Skeletal muscle tissue (tissue), 4 donors: ENCODE results near the gene CAMK2A. TPM values are rescaled to one million over a fixed set of nuclear protein-coding genes. Genes with fewer than 3 reads are reported as not detected.
A peak's percentile ranks its signal among the peaks of the same experiment; 100 is the strongest.

Source experiments
- H3K27ac ChIP-seq: one replicate; pipeline ENCODE4 v1.7.0; 2013; ENCODE audit warnings: mild to moderate bottlenecking, low read depth, low read length, inconsistent platforms
- H3K27me3 ChIP-seq, 3 donors: one replicate each; pipeline ENCODE4 v1.7.0; 2013; ENCODE audit warnings: low read length in 3 of 3; ENCODE audit not compliant: control insufficient read depth in 3 of 3, insufficient read depth in 3 of 3
- H3K36me3 ChIP-seq, 3 donors: one replicate each; pipeline ENCODE4 v1.7.0; 2013; ENCODE audit warnings: low read length in 3 of 3; ENCODE audit not compliant: control insufficient read depth in 3 of 3, insufficient read depth in 3 of 3
- H3K4me1 ChIP-seq, 3 donors: one replicate each; pipeline ENCODE4 v1.7.0; 2013; ENCODE audit warnings: low read length in 3 of 3, mild to moderate bottlenecking in 3 of 3; ENCODE audit not compliant: control insufficient read depth in 3 of 3, insufficient read depth in 3 of 3
- H3K4me3 ChIP-seq, 3 donors: one replicate each; pipeline ENCODE4 v1.7.0; 2013; ENCODE audit warnings: low read length in 3 of 3
- H3K9ac ChIP-seq, 3 donors: one replicate each; pipeline ENCODE4 v1.7.0; 2013; ENCODE audit warnings: low read length in 3 of 3, mild to moderate bottlenecking in 3 of 3, moderate library complexity in 2 of 3, low read depth in 1 of 3
- H3K9me3 ChIP-seq, 3 donors: one replicate each; pipeline ENCODE4 v1.7.0; 2013; ENCODE audit warnings: low read length in 3 of 3; ENCODE audit not compliant: control insufficient read depth in 3 of 3
- total RNA-seq: library from RNA; depleted of rRNA; stranded (reverse); fragments of >200 nt; gene quantifications from one replicate; pipeline ENCODE4 v1.2.3, GENCODE V29; 2014
- donor health status: Osteomylitis.

Gene CAMK2A
- total RNA-seq, 1 donor from 2014 or later: 45.9 TPM

GRCh38 chr5:150197476-150197875 lies 92.1 kb downstream of the CAMK2A start:
- Histone ChIP-seq H3K9me3 (no peaks in the 10 kb centered on the region), H3K4me3 (no peak overlapping the region), H3K4me1 (peaks cover 0 to 7% (median 5%) of the 10 kb centered on the region in 3 donors), H3K27ac (no peak overlapping the region), H3K9ac (no peak overlapping the region), H3K36me3 (no peaks in the 10 kb centered on the region), H3K27me3 (no peaks in the 10 kb centered on the region)

- Histone ChIP-seq H3K27me3 (no peaks in the 10 kb centered on the region), H3K9me3 (no peaks in the 10 kb centered on the region), H3K4me3 (no peak overlapping the region), H3K36me3 (no peaks in the 10 kb centered on the region), H3K9ac (no peak overlapping the region), H3K27ac (no peak overlapping the region), H3K4me1 (peaks cover 0 to 7% (median 5%) of the 10 kb centered on the region in 3 donors)
Observed at GRCh38 chr5:150196986-150197385, 92.6 kb downstream of the CAMK2A start.

GRCh38 chr5:150196514-150196913 lies 93.1 kb downstream of the CAMK2A start:
- peaks cover 0 to 7% (median 5%) of the 10 kb centered on the region in 3 donors for H3K4me1 ChIP-seq
- H3K9me3 ChIP-seq: no peaks in the 10 kb centered on the region

GRCh38 chr5:150195736-150196485 lies 93.7 kb downstream of the CAMK2A start:
- H3K4me3 ChIP-seq: no peak overlapping the region
- H3K4me1 ChIP-seq: peaks cover 0 to 7% (median 5%) of the 10 kb centered on the region in 3 donors
- no peaks in the 10 kb centered on the region for H3K9me3 ChIP-seq
- no peaks in the 10 kb centered on the region for H3K36me3 ChIP-seq
- H3K9ac ChIP-seq: no peak overlapping the region
- H3K27ac ChIP-seq: no peak overlapping the region
- H3K27me3 ChIP-seq: peaks cover 0 to under 1% (median 0%) of the 10 kb centered on the region in 3 donors

More at GRCh38 chr5:150196514-150196913, 93.1 kb downstream of the CAMK2A start:
- Histone ChIP-seq H3K27me3 (no peaks in the 10 kb centered on the region), H3K27ac (no peak overlapping the region), H3K4me3 (no peak overlapping the region), H3K9ac (no peak overlapping the region), H3K36me3 (no peaks in the 10 kb centered on the region)

GRCh38 chr5:150192462-150192861 lies 97.1 kb downstream of the CAMK2A start:
- H3K9ac ChIP-seq: no peak overlapping the region
- H3K27ac ChIP-seq: no peak overlapping the region
- peaks cover 12 to 35% (median 22%) of the 10 kb centered on the region in 3 donors for H3K4me1 ChIP-seq
- H3K36me3 ChIP-seq: no peaks in the 10 kb centered on the region
- H3K4me3 ChIP-seq: no peak overlapping the region
- no peaks in the 10 kb centered on the region for H3K9me3 ChIP-seq
- peaks cover 8 to 16% (median 12%) of the 10 kb centered on the region in 3 donors for H3K27me3 ChIP-seq

- Histone ChIP-seq H3K4me1 (peaks cover 12 to 37% (median 25%) of the 10 kb centered on the region in 3 donors), H3K4me3 (no peak overlapping the region), H3K36me3 (no peaks in the 10 kb centered on the region), H3K27ac (no peak overlapping the region), H3K9ac (no peak overlapping the region), H3K9me3 (no peaks in the 10 kb centered on the region), H3K27me3 (peaks cover 8 to 16% (median 12%) of the 10 kb centered on the region in 3 donors)
Observed at GRCh38 chr5:150190987-150191386, 98.6 kb downstream of the CAMK2A start.

DNA sequence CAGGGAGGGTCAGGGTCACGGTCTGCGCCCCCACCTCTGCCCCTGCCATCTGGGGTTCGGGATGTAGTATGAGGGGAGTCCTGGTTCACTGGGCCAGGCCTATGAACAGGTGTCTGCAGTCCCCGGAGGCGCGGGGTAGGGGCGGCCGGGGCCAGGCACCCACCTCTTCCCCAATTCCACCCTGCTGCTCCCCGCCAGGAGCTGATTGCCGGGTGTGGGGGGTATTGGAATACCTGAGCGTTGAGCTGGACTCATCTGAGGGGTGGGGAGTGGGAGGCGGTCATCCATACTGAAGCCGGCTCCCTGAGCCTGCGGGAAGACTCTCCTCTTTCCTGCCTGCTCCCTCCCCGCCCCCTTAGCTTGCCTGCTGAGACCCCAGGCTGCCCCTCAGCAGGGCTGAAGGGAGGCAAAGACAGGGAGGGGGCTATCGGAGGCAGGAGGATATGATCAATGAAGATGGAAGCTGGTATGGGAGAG lies 99.0 kb downstream of the CAMK2A start:
- peaks cover 12 to 37% (median 25%) of the 10 kb centered on the region in 3 donors for H3K4me1 ChIP-seq
- no peak overlapping the region for H3K9ac ChIP-seq
- peaks cover 8 to 16% (median 12%) of the 10 kb centered on the region in 3 donors for H3K27me3 ChIP-seq
- H3K27ac ChIP-seq: no peak overlapping the region
- H3K36me3 ChIP-seq: no peaks in the 10 kb centered on the region
- H3K9me3 ChIP-seq: no peaks in the 10 kb centered on the region
- no peak overlapping the region for H3K4me3 ChIP-seq

GRCh38 chr5:150189728-150190502 lies 99.7 kb downstream of the CAMK2A start, which contains the start of gene SLC6A7:
TSS of gene SLC6A7 (plus strand) at chr5:150190062. CDS start at chr5:150190328, 266 bp downstream.
- Histone ChIP-seq H3K4me3 (peak within 1 kb of the TSS in 1 of 3 donors; percentile 13), H3K27me3 (peaks cover 8 to 16% (median 12%) of the 10 kb centered on the region in 3 donors), H3K27ac (peak within 1 kb of the TSS; percentile 49), H3K9me3 (no peaks in the 10 kb centered on the region), H3K36me3 (no peaks in the 10 kb centered on the region), H3K9ac (peak within 1 kb of the TSS in 1 of 3 donors; percentile 50), H3K4me1 (peaks cover 12 to 37% (median 25%) of the 10 kb centered on the region in 3 donors)

GRCh38 chr5:150189326-150189725 lies 100.2 kb downstream of the CAMK2A start:
- peaks cover 12 to 37% (median 25%) of the 10 kb centered on the region in 3 donors for H3K4me1 ChIP-seq
- no peak overlapping the region for H3K9ac ChIP-seq
- H3K27ac ChIP-seq: no peak overlapping the region
- no peak overlapping the region for H3K4me3 ChIP-seq
- H3K36me3 ChIP-seq: no peaks in the 10 kb centered on the region
- H3K27me3 ChIP-seq: peaks cover 8 to 16% (median 12%) of the 10 kb centered on the region in 3 donors
- H3K9me3 ChIP-seq: no peaks in the 10 kb centered on the region
